ENCODE measurements around the gene TMCC1.
A peak's percentile ranks its signal among the peaks of the same experiment; 100 is the strongest.
"Not testable (repeated sequence)": the region's sequence is repeated elsewhere in the genome, so short reads cannot be mapped to it uniquely, and the experiment has no call there.

TMCC1 gene

GRCh38 chr3:129766135-129766534, 127.4 kb downstream of the TMCC1 start:
- no peak for DNase-seq

- no peak for DNase-seq
Observed at GRCh38 chr3:129764090-129764489, 129.4 kb downstream of the TMCC1 start.

- no peak for DNase-seq
Observed at GRCh38 chr3:129758785-129759320, 134.7 kb downstream of the TMCC1 start.

GRCh38 chr3:129758306-129758705, 135.2 kb downstream of the TMCC1 start:
- no peak for DNase-seq

- no peak for DNase-seq
Observed at GRCh38 chr3:129756871-129757270, 136.6 kb downstream of the TMCC1 start.

GRCh38 chr3:129751105-129751504, 142.4 kb downstream of the TMCC1 start:
- not testable (repeated sequence) for DNase-seq

- DNase-seq: no peak
Observed at GRCh38 chr3:129749692-129750091, 143.8 kb downstream of the TMCC1 start.

- DNase-seq: no peak
Observed at GRCh38 chr3:129747992-129748391, 145.5 kb downstream of the TMCC1 start.

GRCh38 chr3:129747136-129747535, 146.4 kb downstream of the TMCC1 start:
- peak; percentile 49 for DNase-seq

- no peak for DNase-seq
Observed at GRCh38 chr3:129746629-129747028, 146.9 kb downstream of the TMCC1 start.

- no peak for DNase-seq
Observed at GRCh38 chr3:129745253-129745652, 148.3 kb downstream of the TMCC1 start.

GRCh38 chr3:129741794-129742193, 151.7 kb downstream of the TMCC1 start:
- no peak for DNase-seq

GRCh38 chr3:129740090-129740489, 153.4 kb downstream of the TMCC1 start:
- DNase-seq: no peak

GRCh38 chr3:129739634-129740033, 153.9 kb downstream of the TMCC1 start:
- DNase-seq: no peak

- no peak for DNase-seq
Observed at GRCh38 chr3:129738172-129738571, 155.3 kb downstream of the TMCC1 start.

GRCh38 chr3:129736070-129736469, 157.4 kb downstream of the TMCC1 start:
- DNase-seq: no peak

- DNase-seq: no peak
Observed at GRCh38 chr3:129735638-129736037, 157.9 kb downstream of the TMCC1 start.

- no peak for DNase-seq
Observed at GRCh38 chr3:129734449-129734848, 159.1 kb downstream of the TMCC1 start.

- DNase-seq: no peak
Observed at GRCh38 chr3:129732200-129732876, 161.2 kb downstream of the TMCC1 start.

GRCh38 chr3:129727707-129728106, 165.8 kb downstream of the TMCC1 start:
- no peak for DNase-seq

- DNase-seq: no peak
Observed at GRCh38 chr3:129723558-129724324, 169.8 kb downstream of the TMCC1 start.

GRCh38 chr3:129722527-129722926, 171.0 kb downstream of the TMCC1 start:
- DNase-seq: peak; percentile 33

- no peak for DNase-seq
Observed at GRCh38 chr3:129718201-129718600, 175.3 kb downstream of the TMCC1 start.

GRCh38 chr3:129715854-129716253, 177.7 kb downstream of the TMCC1 start:
- DNase-seq: no peak
